ENCODE data around the gene AAK1. TPM values are rescaled to one million over a fixed set of nuclear protein-coding genes. Genes with fewer than 3 reads are reported as not detected.
A peak's percentile ranks its signal among the peaks of the same experiment; 100 is the strongest.

Gene AAK1
- total RNA-seq, 3 donors from 2014 or later: 62.4 to 68.4 (median 66.2) TPM

GRCh38 chr2:69644506-69644979, 1.0 kb upstream of the AAK1 start:
- DNase-seq: no peak

GRCh38 chr2:69642709-69643601, 584 bp downstream of the AAK1 start:
- Histone ChIP-seq H3K36me3 (ENCODE audit: low read depth) (no peaks in the 10 kb centered on the region), H3K4me1 (ENCODE audit: low read depth) (peaks cover 17% of the 10 kb centered on the region), H3K4me3 (peak overlapping the region; percentile 89), H3K9me3 (no peaks in the 10 kb centered on the region)
- DNase-seq (peak; percentile 55 to 78 (median 70)), ATAC-seq (peak; percentile 9)
- TF ChIP-seq CTCF (IDR thresholded peaks at IDR 0.05): no peak
- intact Hi-C loops (cut with DNase I, micrococcal nuclease): loop anchor here in 1 of 2 donors (10.0 kb wide), 1 partner anchor 78 kb away; no protein-coding TSS in a partner anchor

More at GRCh38 chr2:69644506-69644979, 1.0 kb upstream of the AAK1 start:
- Histone ChIP-seq H3K9me3 (no peaks in the 10 kb centered on the region), H3K4me3 (peak overlapping the region; percentile 89), H3K4me1 (ENCODE audit: low read depth) (peaks cover 10% of the 10 kb centered on the region), H3K36me3 (ENCODE audit: low read depth) (no peaks in the 10 kb centered on the region)
- ATAC-seq: no peak
- intact Hi-C loops (cut with DNase I, micrococcal nuclease): loop anchor here in 1 of 2 donors (10.0 kb wide), 1 partner anchor 80 kb away; no protein-coding TSS in a partner anchor
- no peak for TF ChIP-seq CTCF (IDR thresholded peaks at IDR 0.05)

- DNase-seq: no peak
- Histone ChIP-seq H3K4me3 (peak overlapping the region; percentile 89), H3K9me3 (no peaks in the 10 kb centered on the region), H3K36me3 (ENCODE audit: low read depth) (no peaks in the 10 kb centered on the region), H3K4me1 (ENCODE audit: low read depth) (peaks cover 17% of the 10 kb centered on the region)
- no peak for ATAC-seq
- no peak for TF ChIP-seq CTCF (IDR thresholded peaks at IDR 0.05)
- intact Hi-C loops (cut with DNase I, micrococcal nuclease): loop anchor here in 1 of 2 donors (10.0 kb wide), 1 partner anchor 77 kb away; no protein-coding TSS in a partner anchor
Observed at GRCh38 chr2:69641887-69642708, 1.4 kb downstream of the AAK1 start.

GRCh38 chr2:69641471-69641870, 2.1 kb downstream of the AAK1 start:
- no peaks in the 10 kb centered on the region for H3K9me3 ChIP-seq
- TF ChIP-seq CTCF (IDR thresholded peaks at IDR 0.05): no peak
- intact Hi-C loops (cut with DNase I, micrococcal nuclease): loop anchor here in 1 of 2 donors (10.0 kb wide), 1 partner anchor 77 kb away; no protein-coding TSS in a partner anchor

GRCh38 chr2:69639266-69639665, 4.3 kb downstream of the AAK1 start:
- H3K4me1 ChIP-seq (ENCODE audit: low read depth): peaks cover 9% of the 10 kb centered on the region
- no peaks in the 10 kb centered on the region for H3K36me3 ChIP-seq (ENCODE audit: low read depth)
- ATAC-seq (no peak), DNase-seq (no peak)
- intact Hi-C loops (cut with DNase I, micrococcal nuclease): no loop called here
- H3K9me3 ChIP-seq: no peaks in the 10 kb centered on the region
- no peak for TF ChIP-seq CTCF (IDR thresholded peaks at IDR 0.05)
- no peak overlapping the region for H3K4me3 ChIP-seq

More at GRCh38 chr2:69641471-69641870, 2.1 kb downstream of the AAK1 start:
- H3K4me1 ChIP-seq (ENCODE audit: low read depth): peaks cover 17% of the 10 kb centered on the region
- ATAC-seq (no peak), DNase-seq (no peak)
- no peaks in the 10 kb centered on the region for H3K36me3 ChIP-seq (ENCODE audit: low read depth)
- no peak overlapping the region for H3K4me3 ChIP-seq
